Keratinocyte (primary cell): ENCODE results near the gene TMA7.

Experiments used
- EZH2 ChIP-seq: IDR thresholded peaks from one replicate; pipeline ENCODE4 v1.6.1; 2012; ENCODE audit warnings: inconsistent platforms, mild to moderate bottlenecking, low read length, moderate library complexity
- TF ChIP-seq, protein P1 (sequence below), 3 experiments: IDR thresholded peaks in 1 of 3; conservative IDR thresholded peaks in 1 of 3; optimal IDR thresholded peaks in 1 of 3; 2 replicates in 2 of 3; 3 replicates in 1 of 3; pipeline versions ENCODE3 to v1.5.1; 2011; ENCODE audit warnings: low read length in 3 of 3, mild to moderate bottlenecking in 3 of 3, moderate library complexity in 2 of 3, control low read depth in 1 of 3, inconsistent platforms in 1 of 3; ENCODE audit not compliant: insufficient read depth in 2 of 3; ENCODE audit errors: extremely low read depth in 1 of 3

- no peak for TF ChIP-seq EZH2
- TF ChIP-seq, protein P1, sequence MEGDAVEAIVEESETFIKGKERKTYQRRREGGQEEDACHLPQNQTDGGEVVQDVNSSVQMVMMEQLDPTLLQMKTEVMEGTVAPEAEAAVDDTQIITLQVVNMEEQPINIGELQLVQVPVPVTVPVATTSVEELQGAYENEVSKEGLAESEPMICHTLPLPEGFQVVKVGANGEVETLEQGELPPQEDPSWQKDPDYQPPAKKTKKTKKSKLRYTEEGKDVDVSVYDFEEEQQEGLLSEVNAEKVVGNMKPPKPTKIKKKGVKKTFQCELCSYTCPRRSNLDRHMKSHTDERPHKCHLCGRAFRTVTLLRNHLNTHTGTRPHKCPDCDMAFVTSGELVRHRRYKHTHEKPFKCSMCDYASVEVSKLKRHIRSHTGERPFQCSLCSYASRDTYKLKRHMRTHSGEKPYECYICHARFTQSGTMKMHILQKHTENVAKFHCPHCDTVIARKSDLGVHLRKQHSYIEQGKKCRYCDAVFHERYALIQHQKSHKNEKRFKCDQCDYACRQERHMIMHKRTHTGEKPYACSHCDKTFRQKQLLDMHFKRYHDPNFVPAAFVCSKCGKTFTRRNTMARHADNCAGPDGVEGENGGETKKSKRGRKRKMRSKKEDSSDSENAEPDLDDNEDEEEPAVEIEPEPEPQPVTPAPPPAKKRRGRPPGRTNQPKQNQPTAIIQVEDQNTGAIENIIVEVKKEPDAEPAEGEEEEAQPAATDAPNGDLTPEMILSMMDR (optimal IDR thresholded peaks at IDR 0.05 in 1 of 3, IDR thresholded peaks at IDR 0.05 in 1 of 3, conservative IDR thresholded peaks at IDR 0.05 in 1 of 3; ENCODE audit: extremely low read depth in 1 of 3, insufficient read depth in 2 of 3, low read length in 3 of 3): no peak
These were observed 8.6 kb upstream of the TMA7 start for GRCh38 chr3:48431224-48432029.
